SK-N-SH treated with all-trans-retinoic acid at 6 μM for 48 hours (cell line): ENCODE data around the gene GPRC5B.

Experiments used
- ARNTL ChIP-seq: fragments of 450-650 bp; formaldehyde crosslinking; IDR thresholded peaks from 2 replicates; pipeline ENCODE4 v1.5.0; 2020; ENCODE audit warnings: low read depth, mild to moderate bottlenecking, moderate library complexity, borderline replicate concordance
- CSRNP3 ChIP-seq: fragments of 250-450 bp; sonication (Bioruptor Pico); IDR thresholded peaks from 2 replicates; pipeline ENCODE4 v1.5.1; 2021; ENCODE audit warnings: mild to moderate bottlenecking, moderate library complexity
- OSR1 ChIP-seq: fragments of 250-450 bp; sonication (Bioruptor Pico); IDR thresholded peaks from 2 replicates; pipeline ENCODE4 v1.8.0; 2022; ENCODE audit warnings: moderate library complexity, mild to moderate bottlenecking, inconsistent platforms
- RARB ChIP-seq: fragments of 250-450 bp; sonication (Bioruptor Pico); IDR thresholded peaks from 2 replicates; pipeline ENCODE4 v1.8.0; 2021; ENCODE audit warnings: mild to moderate bottlenecking, moderate library complexity
- SNAI2 ChIP-seq: fragments of 250-450 bp; sonication (Bioruptor Pico); IDR thresholded peaks from 2 replicates; pipeline ENCODE4 v1.5.0; 2020; ENCODE audit warnings: mild to moderate bottlenecking, moderate library complexity
- TCF4 ChIP-seq: fragments of 250-450 bp; sonication (Bioruptor Pico); IDR thresholded peaks from 2 replicates; pipeline ENCODE4 v1.8.0; 2021; ENCODE audit warnings: mild to moderate bottlenecking, moderate library complexity, borderline replicate concordance
- TSHZ2 ChIP-seq: fragments of 250-450 bp; sonication (Bioruptor Pico); IDR thresholded peaks from 2 replicates; pipeline ENCODE4 v1.5.0; 2020; ENCODE audit warnings: mild to moderate bottlenecking, moderate library complexity
- ZFP30 ChIP-seq: fragments of 450-650 bp; formaldehyde crosslinking; IDR thresholded peaks from 2 replicates; pipeline ENCODE4 v1.5.0; 2022; ENCODE audit warnings: mild to moderate bottlenecking, moderate library complexity
- ZNF70 ChIP-seq: fragments of 450-650 bp; formaldehyde crosslinking; IDR thresholded peaks from 2 replicates; pipeline ENCODE4 v1.5.0; 2020; ENCODE audit warnings: mild to moderate bottlenecking, moderate library complexity
- TF ChIP-seq, protein P1 (sequence below): fragments of 250-450 bp; sonication (Bioruptor Pico); IDR thresholded peaks from 2 replicates; pipeline ENCODE4 v1.5.1; 2020; ENCODE audit warnings: low read depth, mild to moderate bottlenecking, moderate library complexity

GRCh38 chr16:19898924-19899604 lies 14.4 kb upstream of the GPRC5B start:
- TF ChIP-seq RARB (CRISPR knock-in tag) (no peak), ARNTL (CRISPR knock-in tag) (no peak), ZNF70 (CRISPR knock-in tag) (no peak), OSR1 (CRISPR knock-in tag) (no peak), TCF4 (CRISPR knock-in tag) (no peak), SNAI2 (CRISPR knock-in tag) (no peak), TSHZ2 (no peak), ZFP30 (CRISPR knock-in tag) (no peak), CSRNP3 (CRISPR knock-in tag) (no peak)
- TF ChIP-seq, protein P1, sequence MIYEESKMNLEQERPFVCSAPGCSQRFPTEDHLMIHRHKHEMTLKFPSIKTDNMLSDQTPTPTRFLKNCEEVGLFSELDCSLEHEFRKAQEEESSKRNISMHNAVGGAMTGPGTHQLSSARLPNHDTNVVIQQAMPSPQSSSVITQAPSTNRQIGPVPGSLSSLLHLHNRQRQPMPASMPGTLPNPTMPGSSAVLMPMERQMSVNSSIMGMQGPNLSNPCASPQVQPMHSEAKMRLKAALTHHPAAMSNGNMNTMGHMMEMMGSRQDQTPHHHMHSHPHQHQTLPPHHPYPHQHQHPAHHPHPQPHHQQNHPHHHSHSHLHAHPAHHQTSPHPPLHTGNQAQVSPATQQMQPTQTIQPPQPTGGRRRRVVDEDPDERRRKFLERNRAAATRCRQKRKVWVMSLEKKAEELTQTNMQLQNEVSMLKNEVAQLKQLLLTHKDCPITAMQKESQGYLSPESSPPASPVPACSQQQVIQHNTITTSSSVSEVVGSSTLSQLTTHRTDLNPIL (CRISPR knock-in tag), result no peak
